DND-41 (cell line): ENCODE measurements around the gene ZNF536.
"Not testable (repeated sequence)": the region's sequence is repeated elsewhere in the genome, so short reads cannot be mapped to it uniquely, and the experiment has no call there.

Experiments
- ATAC-seq: fragments of 200-7000 bp; cut with Tn5 transposase; 3 replicates; pipeline ENCODE4 v1.9.1; 2021; ENCODE audit warnings: low read depth; ENCODE audit not compliant: insufficient read depth
- DNase-seq: peaks from one replicate; pipeline ENCODE4 v3.0.0-alpha.2; 2020
- H2AFZ ChIP-seq: 2 replicates; pipeline ENCODE4 v1.6.0; 2012; ENCODE audit warnings: low read depth, low read length
- H3K27ac ChIP-seq: 2 replicates; pipeline ENCODE4 v1.5.1; 2012; ENCODE audit warnings: low read length, inconsistent platforms
- H3K27me3 ChIP-seq: fragments of 200-600 bp; sonication (generic); 2 replicates; pipeline ENCODE4 v1.6.0; 2012; ENCODE audit warnings: low read length, mild to moderate bottlenecking, inconsistent platforms; ENCODE audit not compliant: insufficient read depth, poor library complexity
- H3K36me3 ChIP-seq: 2 replicates; pipeline ENCODE4 v1.5.1; 2012; ENCODE audit warnings: low read length, inconsistent platforms; ENCODE audit not compliant: insufficient read depth
- H3K4me1 ChIP-seq: 2 replicates; pipeline ENCODE4 v1.5.1; 2012; ENCODE audit warnings: mild to moderate bottlenecking, low read length; ENCODE audit not compliant: insufficient read depth
- H3K4me2 ChIP-seq: 2 replicates; pipeline ENCODE4 v1.6.0; 2012; ENCODE audit warnings: mild to moderate bottlenecking, moderate library complexity, low read length, inconsistent platforms; ENCODE audit not compliant: insufficient read depth
- H3K4me3 ChIP-seq, 2 experiments: fragments of 200-600 bp in 1 of 2; shearing (Covaris generic) in 1 of 2; 2 replicates each; pipeline ENCODE4 v1.5.1; 2012 to 2016; ENCODE audit warnings: inconsistent platforms in 2 of 2, low read length in 2 of 2, mild to moderate bottlenecking in 2 of 2, low read depth in 1 of 2, moderate library complexity in 1 of 2
- H3K79me2 ChIP-seq: 2 replicates; pipeline ENCODE4 v1.6.0; 2012; ENCODE audit warnings: low read length, inconsistent platforms; ENCODE audit not compliant: insufficient read depth
- H3K9ac ChIP-seq: 2 replicates; pipeline ENCODE4 v1.6.0; 2012; ENCODE audit warnings: low read depth, mild to moderate bottlenecking, inconsistent platforms, low read length, moderate library complexity
- H3K9me3 ChIP-seq: 2 replicates; pipeline ENCODE4 v1.5.1; 2012; ENCODE audit warnings: low read length, moderate library complexity, mild to moderate bottlenecking, inconsistent platforms; ENCODE audit not compliant: insufficient read depth, severe bottlenecking
- H4K20me1 ChIP-seq: 2 replicates; pipeline ENCODE4 v1.6.0; 2012; ENCODE audit warnings: low read length; ENCODE audit not compliant: insufficient read depth
- EZH2 ChIP-seq: IDR thresholded peaks from 3 replicates; pipeline ENCODE4 v1.6.1; 2012; ENCODE audit warnings: borderline replicate concordance, low read depth, mild to moderate bottlenecking, moderate library complexity, low read length, inconsistent platforms; ENCODE audit not compliant: severe bottlenecking
- TF ChIP-seq, protein P1 (sequence below): IDR thresholded peaks from 2 replicates; pipeline ENCODE4 v1.5.1; 2012; ENCODE audit warnings: borderline replicate concordance, low read length, moderate library complexity, mild to moderate bottlenecking; ENCODE audit not compliant: poor library complexity, severe bottlenecking; ENCODE audit errors: extremely low read depth

The ZNF536 gene

GRCh38 chr19:30481823-30482222, 109.6 kb downstream of the ZNF536 start:
- Histone ChIP-seq H3K4me2 (no peak overlapping the region), H3K9me3 (no peaks in the 10 kb centered on the region), H3K36me3 (no peaks in the 10 kb centered on the region), H3K27ac (no peak overlapping the region), H2AFZ (no peak overlapping the region), H4K20me1 (no peaks in the 10 kb centered on the region), H3K27me3 (no peaks in the 10 kb centered on the region), H3K4me1 (no peaks in the 10 kb centered on the region), H3K79me2 (no peaks in the 10 kb centered on the region), H3K9ac (no peak overlapping the region), H3K4me3 (no peak overlapping the region)
- ATAC-seq (no peak), DNase-seq (no peak)
- TF ChIP-seq EZH2: no peak
- TF ChIP-seq, protein P1, sequence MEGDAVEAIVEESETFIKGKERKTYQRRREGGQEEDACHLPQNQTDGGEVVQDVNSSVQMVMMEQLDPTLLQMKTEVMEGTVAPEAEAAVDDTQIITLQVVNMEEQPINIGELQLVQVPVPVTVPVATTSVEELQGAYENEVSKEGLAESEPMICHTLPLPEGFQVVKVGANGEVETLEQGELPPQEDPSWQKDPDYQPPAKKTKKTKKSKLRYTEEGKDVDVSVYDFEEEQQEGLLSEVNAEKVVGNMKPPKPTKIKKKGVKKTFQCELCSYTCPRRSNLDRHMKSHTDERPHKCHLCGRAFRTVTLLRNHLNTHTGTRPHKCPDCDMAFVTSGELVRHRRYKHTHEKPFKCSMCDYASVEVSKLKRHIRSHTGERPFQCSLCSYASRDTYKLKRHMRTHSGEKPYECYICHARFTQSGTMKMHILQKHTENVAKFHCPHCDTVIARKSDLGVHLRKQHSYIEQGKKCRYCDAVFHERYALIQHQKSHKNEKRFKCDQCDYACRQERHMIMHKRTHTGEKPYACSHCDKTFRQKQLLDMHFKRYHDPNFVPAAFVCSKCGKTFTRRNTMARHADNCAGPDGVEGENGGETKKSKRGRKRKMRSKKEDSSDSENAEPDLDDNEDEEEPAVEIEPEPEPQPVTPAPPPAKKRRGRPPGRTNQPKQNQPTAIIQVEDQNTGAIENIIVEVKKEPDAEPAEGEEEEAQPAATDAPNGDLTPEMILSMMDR: no peak

DNA sequence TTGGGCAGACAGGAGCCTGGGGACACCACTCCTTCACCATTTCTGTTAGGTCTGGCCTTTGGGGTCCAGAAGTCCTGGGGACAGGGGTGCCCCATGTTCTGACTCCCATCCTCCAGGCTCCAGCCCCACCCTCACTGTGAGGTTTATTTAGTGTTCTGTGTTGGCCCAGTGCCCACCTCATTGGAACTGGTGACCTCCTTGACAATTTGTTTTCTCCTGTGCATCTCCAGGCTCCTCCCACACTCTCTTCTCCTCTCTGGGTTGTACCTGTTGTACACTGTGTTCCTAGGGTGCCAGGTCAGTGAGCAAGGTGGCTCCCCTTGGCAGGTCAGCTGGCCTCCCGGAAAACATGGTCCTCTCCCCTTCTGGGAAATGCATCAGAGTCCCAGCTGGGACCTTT, 110.8 kb downstream of the ZNF536 start:
- DNase-seq: no peak
- H3K79me2 ChIP-seq: no peaks in the 10 kb centered on the region

DNA sequence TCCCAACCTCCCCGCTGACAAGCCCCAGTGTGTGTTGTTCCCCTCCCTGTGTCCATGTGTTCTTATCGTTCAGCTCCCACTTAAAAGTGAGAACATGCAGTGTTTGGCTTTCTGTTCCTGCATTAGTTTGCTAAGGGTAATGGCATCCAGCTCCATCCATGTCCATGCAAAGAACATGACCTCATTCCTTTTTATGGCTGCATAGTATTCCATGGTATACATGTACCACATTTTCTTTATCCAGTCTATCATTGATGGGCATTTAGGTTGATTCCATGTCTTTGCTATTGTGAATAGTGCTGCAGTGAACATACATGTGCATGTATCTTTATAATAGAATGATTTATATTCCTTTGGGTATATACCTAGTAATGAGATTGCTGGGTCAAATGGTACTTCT, 114.1 kb downstream of the ZNF536 start:
- ATAC-seq, H2AFZ ChIP-seq, H3K4me3 ChIP-seq, H3K27me3 ChIP-seq, H3K27ac ChIP-seq, H3K9me3 ChIP-seq, H3K36me3 ChIP-seq, H3K9ac ChIP-seq, H4K20me1 ChIP-seq, H3K4me2 ChIP-seq, H3K4me1 ChIP-seq, H3K79me2 ChIP-seq, DNase-seq: not testable (repeated sequence)

More for the DNA sequence above, 110.8 kb downstream of the ZNF536 start:
- H3K9ac ChIP-seq: no peak overlapping the region
- ATAC-seq: no peak
- H3K27ac ChIP-seq: no peak overlapping the region
- no peak overlapping the region for H2AFZ ChIP-seq
- H3K27me3 ChIP-seq: no peaks in the 10 kb centered on the region
- H4K20me1 ChIP-seq: no peaks in the 10 kb centered on the region
- TF ChIP-seq EZH2: no peak
- TF ChIP-seq, protein P1: no peak
- no peak overlapping the region for H3K4me2 ChIP-seq
- H3K9me3 ChIP-seq: no peaks in the 10 kb centered on the region
- no peaks in the 10 kb centered on the region for H3K4me1 ChIP-seq
- H3K4me3 ChIP-seq: no peak overlapping the region
- no peaks in the 10 kb centered on the region for H3K36me3 ChIP-seq

DNA sequence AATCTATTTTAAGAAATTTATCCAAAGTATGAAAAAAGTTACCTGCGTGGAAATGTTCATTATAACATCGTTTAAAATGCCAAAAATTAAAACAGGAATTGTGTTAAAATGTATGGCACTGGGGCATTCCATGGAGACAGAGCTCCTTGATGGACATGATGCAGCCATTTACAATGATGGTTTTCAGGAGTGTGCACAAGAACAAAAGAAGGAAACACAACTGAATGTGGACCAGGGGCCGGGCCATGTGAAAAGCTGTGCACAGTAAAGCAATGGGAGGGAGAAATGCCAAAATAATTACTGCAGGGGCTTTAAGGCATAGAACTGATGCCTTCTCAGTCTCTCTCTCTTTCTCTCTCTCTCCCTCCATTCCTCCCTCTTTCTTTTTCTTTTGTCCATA, 115.0 kb downstream of the ZNF536 start:
- Histone ChIP-seq H4K20me1 (no peaks in the 10 kb centered on the region), H3K4me3 (no peak overlapping the region), H3K4me2 (no peak overlapping the region), H3K79me2 (no peaks in the 10 kb centered on the region), H3K4me1 (no peaks in the 10 kb centered on the region), H3K27me3 (no peaks in the 10 kb centered on the region), H2AFZ (no peak overlapping the region), H3K9ac (no peak overlapping the region), H3K9me3 (no peaks in the 10 kb centered on the region), H3K27ac (no peak overlapping the region), H3K36me3 (no peaks in the 10 kb centered on the region)
- ATAC-seq (no peak), DNase-seq (no peak)
- no peak for TF ChIP-seq EZH2
